GM13976 (cell line): Measurements from ENCODE around the gene PAPLN.

ENCODE experiments used
- DNase-seq: peaks from one replicate; pipeline ENCODE4 v3.0.0; 2012; ENCODE audit warnings: low spot score
- in situ Hi-C: fragments of 300-500 bp; cut with MboI; formaldehyde crosslinking; loops from one replicate; pipeline ENCODE4 v1.12.0; 2022; ENCODE audit warnings: low sequenced_read_pairs, mixed read lengths, inconsistent platforms; ENCODE audit not compliant: unreplicated experiment
- TF ChIP-seq, protein P1 (sequence below): IDR thresholded peaks from 2 replicates; pipeline ENCODE4 v1.5.1; 2012; ENCODE audit warnings: borderline replicate concordance, mild to moderate bottlenecking; ENCODE audit not compliant: insufficient read depth; ENCODE audit errors: extremely low read depth, missing control alignments, control extremely low read depth

Gene PAPLN

DNA sequence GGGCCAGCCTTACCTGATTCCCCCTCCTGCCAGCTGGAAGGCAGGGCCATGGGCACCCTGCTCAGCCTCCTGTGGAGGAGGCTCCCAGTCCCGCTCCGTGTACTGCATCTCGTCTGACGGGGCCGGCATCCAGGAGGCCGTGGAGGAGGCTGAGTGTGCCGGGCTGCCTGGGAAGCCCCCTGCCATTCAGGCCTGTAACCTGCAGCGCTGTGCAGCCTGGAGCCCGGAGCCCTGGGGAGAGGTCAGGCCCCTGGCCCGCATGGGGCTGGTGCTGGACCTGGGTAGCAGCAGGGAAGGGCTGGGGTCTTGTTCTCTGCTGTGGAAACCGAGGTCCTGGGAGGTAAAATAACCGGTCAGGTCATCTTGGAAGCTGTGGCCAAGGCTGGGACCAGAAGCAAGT lies 16.4 kb downstream of the PAPLN start:
- TF ChIP-seq, protein P1, sequence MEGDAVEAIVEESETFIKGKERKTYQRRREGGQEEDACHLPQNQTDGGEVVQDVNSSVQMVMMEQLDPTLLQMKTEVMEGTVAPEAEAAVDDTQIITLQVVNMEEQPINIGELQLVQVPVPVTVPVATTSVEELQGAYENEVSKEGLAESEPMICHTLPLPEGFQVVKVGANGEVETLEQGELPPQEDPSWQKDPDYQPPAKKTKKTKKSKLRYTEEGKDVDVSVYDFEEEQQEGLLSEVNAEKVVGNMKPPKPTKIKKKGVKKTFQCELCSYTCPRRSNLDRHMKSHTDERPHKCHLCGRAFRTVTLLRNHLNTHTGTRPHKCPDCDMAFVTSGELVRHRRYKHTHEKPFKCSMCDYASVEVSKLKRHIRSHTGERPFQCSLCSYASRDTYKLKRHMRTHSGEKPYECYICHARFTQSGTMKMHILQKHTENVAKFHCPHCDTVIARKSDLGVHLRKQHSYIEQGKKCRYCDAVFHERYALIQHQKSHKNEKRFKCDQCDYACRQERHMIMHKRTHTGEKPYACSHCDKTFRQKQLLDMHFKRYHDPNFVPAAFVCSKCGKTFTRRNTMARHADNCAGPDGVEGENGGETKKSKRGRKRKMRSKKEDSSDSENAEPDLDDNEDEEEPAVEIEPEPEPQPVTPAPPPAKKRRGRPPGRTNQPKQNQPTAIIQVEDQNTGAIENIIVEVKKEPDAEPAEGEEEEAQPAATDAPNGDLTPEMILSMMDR, result no peak
- in situ Hi-C loops, result no loop called here
- no peak for DNase-seq

DNA sequence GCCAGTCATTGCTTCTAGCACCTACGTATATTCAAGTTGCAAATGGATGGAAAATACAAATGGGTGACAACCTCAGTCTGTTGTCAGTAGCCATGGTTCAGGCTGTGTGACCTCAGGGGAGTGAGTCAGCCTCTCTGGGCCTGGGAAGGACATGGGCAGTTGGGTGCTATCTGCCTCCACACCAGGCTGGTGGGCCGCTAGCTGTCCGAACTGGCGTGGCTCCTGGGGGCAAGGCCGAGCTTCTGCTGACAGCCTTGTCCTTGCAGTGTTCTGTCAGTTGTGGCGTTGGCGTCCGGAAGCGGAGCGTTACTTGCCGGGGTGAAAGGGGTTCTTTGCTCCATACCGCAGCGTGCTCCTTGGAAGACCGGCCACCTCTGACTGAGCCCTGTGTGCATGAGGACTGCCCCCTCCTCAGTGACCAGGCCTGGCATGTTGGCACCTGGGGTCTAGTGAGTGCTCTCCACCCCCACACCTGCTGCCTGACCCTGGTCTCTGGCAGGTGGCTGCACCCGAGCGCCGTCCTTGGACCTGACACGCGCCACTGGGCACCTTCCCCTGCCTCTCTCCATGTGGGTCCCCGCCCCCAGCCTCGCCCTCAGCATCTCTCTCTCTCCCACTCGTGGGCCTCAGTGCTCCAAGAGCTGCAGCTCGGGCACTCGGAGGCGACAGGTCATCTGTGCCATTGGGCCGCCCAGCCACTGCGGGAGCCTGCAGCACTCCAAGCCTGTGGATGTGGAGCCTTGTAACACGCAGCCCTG lies 17.1 kb downstream of the PAPLN start:
- DNase-seq, result no peak
- in situ Hi-C loops, result no loop called here
- TF ChIP-seq, protein P1, result no peak

DNA sequence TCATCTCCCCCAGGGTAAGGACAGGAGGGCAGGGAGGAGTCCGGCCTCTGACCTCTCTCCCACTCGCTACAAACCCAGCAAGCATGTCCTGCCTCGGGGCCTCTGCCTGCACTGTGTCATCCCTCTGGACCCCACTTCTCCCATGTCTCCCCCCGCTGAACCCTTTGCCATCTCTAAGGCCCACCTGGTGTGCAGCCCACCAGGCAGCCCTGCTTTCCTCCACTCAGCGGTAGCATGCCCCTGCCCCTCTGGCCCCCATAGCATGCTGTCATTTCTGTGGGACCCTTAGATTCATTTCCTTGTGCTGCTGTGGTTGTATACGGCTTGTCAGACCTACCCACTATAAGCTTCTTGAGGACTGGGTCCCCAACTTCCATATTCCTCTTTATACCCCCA lies 17.7 kb downstream of the PAPLN start:
- no peak for DNase-seq
- TF ChIP-seq, protein P1, result no peak
- in situ Hi-C loops, result no loop called here

DNA sequence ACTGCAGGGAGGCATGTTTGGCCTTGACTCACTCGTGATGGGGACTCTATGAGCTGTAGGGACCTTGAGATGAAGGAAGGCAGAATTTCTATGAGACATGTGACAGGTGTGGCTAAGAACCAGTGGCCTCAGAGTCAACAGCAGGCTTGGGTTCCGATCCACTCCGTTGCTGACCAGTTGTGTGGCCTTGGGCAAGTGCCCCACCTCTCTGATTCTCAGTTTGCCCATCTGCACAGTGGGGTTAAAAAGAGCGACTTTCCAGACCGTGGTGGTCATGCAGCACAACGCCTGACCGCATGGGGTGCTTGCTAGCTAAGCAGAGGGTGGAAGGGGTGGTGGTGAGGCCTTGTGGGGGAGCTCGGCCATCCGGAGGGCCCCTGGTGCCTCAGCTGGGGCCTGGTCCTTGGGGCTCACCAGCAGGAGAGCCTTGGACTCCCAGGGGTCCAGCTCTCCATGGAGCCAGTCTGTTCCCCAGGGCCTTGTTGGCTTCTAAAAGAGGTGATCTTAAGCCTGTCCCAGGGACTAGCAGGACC lies 18.5 kb downstream of the PAPLN start:
- DNase-seq, result no peak
- in situ Hi-C loops, result no loop called here
- TF ChIP-seq, protein P1, result no peak

DNA sequence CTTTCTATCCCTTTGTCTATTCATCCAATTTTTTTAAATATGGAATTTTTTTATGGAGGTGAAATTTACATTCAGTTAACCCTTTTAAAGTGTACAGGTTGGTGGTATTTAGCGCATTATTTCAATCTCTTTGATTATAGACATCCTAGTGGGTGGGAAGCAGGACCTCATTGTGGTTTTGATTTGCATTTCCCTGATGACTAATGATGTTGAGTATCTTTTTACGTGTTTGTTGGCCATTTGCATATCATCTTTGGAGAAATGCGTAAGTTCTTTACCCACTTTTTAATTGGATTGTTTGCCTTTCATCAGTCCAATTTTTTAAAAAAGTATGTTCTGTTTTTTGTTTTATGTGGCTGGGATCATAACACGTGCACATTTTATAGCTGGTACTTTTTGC lies 20.8 kb downstream of the PAPLN start:
- TF ChIP-seq, protein P1, result no peak
- in situ Hi-C loops, result no loop called here
- no peak for DNase-seq

DNA sequence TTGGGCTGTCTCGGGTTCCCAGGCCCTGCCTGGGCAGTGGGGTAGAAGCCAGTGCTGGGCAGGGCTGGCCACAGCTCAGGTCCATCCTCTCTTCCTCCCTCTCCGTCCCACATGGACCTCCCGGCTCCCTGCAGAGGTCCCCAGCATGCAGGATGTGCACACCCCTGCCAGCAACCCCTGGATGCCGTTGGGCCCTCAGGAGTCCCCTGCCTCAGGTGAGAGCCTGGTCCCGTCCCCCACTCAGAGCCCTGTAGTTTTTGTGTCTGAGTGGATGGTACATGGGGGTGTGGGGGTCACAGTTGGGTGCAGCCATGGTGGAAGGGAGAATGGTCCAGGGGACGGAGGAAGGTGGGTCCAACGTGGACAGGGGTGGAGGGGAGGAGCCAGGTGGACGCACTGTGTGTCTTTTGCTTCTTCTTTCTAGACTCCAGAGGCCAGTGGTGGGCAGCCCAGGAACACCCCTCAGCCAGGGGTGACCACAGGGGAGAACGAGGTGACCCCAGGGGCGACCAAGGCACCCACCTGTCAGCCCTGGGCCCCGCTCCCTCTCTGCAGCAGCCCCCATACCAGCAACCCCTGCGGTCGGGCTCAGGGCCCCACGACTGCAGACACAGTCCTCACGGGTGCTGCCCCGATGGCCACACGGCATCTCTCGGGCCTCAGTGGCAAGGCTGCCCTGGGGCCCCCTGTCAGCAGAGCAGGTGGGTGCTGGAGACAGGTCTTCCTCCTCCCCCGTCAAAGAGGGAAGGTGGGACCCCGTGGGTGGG lies 21.7 kb downstream of the PAPLN start:
- TF ChIP-seq, protein P1, result no peak
- no peak for DNase-seq
- in situ Hi-C loops, result no loop called here
